Esophagus muscularis mucosa (tissue), 3 donors: ENCODE results near the gene SPATS2.

ENCODE experiments used
- POLR2A ChIP-seq: fragments of 450-650 bp; IDR thresholded peaks from one replicate; pipeline ENCODE4 v1.6.1; 2017; ENCODE audit warnings: antibody characterized with exemption, moderate library complexity, mild to moderate bottlenecking, low read depth
- POLR2AphosphoS5 ChIP-seq, 2 donors: sonication (generic); formaldehyde crosslinking; IDR thresholded peaks; one replicate each; pipeline ENCODE4 v1.6.1; 2017; ENCODE audit warnings: antibody characterized with exemption in 2 of 2
- TF ChIP-seq, protein P1 (sequence below), 3 experiments: fragments of 200-600 bp in 2 of 3; fragments of 450-650 bp in 1 of 3; sonication (generic) in 2 of 3; IDR thresholded peaks; one replicate each; pipeline ENCODE4 v1.5.1; 2017 to 2019; ENCODE audit warnings: antibody characterized with exemption in 3 of 3, mild to moderate bottlenecking in 2 of 3, moderate library complexity in 1 of 3

DNA sequence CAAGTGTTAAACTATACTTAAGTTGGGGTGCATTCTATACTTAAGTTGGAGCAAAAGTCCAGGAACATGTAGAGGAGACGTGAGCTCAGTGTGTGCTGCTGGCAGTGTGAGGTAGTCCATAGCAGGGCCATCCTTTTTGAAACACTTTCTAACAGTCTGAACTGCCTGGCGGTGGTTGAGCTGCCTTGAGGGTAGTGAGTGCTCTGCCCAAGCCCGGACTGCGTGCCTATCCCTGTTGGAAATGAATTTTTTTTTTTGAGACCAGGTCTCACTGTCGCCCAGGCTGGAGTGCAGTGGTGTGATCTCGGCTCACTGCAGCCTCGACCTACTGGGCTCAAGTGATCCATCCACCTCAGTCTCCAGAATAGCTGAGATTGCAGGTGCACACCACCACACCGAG lies 185.6 kb downstream of the SPATS2 start:
- no peak for TF ChIP-seq POLR2AphosphoS5 (IDR thresholded peaks at IDR 0.05)
- TF ChIP-seq POLR2A, result no peak
- TF ChIP-seq, protein P1, sequence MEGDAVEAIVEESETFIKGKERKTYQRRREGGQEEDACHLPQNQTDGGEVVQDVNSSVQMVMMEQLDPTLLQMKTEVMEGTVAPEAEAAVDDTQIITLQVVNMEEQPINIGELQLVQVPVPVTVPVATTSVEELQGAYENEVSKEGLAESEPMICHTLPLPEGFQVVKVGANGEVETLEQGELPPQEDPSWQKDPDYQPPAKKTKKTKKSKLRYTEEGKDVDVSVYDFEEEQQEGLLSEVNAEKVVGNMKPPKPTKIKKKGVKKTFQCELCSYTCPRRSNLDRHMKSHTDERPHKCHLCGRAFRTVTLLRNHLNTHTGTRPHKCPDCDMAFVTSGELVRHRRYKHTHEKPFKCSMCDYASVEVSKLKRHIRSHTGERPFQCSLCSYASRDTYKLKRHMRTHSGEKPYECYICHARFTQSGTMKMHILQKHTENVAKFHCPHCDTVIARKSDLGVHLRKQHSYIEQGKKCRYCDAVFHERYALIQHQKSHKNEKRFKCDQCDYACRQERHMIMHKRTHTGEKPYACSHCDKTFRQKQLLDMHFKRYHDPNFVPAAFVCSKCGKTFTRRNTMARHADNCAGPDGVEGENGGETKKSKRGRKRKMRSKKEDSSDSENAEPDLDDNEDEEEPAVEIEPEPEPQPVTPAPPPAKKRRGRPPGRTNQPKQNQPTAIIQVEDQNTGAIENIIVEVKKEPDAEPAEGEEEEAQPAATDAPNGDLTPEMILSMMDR (IDR thresholded peaks at IDR 0.05), result no peak
